ENCODE measurements around the gene C16orf74.

Gene C16orf74

DNA sequence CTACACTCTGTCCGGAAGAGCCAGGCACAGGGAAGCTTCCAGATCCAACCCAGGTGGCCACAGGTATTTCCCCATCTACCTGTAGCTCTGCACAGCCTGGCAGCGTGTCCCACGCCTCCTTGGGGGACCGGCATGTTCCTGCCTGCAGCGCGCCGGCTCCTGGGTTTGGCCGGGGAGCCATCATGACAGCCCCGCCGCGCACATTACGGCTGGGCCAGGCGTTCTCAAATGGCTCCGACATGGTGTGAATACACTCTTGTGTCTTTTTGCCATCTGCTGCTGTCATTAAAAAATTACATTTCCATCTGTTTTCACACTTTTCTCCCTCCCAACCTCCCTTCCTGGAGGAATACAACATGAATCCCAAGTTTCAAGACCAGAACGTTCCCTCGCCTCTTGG, 54.1 kb downstream of the C16orf74 start:
- no peak for DNase-seq (ENCODE audit: low read depth in 2 of 2)

DNA sequence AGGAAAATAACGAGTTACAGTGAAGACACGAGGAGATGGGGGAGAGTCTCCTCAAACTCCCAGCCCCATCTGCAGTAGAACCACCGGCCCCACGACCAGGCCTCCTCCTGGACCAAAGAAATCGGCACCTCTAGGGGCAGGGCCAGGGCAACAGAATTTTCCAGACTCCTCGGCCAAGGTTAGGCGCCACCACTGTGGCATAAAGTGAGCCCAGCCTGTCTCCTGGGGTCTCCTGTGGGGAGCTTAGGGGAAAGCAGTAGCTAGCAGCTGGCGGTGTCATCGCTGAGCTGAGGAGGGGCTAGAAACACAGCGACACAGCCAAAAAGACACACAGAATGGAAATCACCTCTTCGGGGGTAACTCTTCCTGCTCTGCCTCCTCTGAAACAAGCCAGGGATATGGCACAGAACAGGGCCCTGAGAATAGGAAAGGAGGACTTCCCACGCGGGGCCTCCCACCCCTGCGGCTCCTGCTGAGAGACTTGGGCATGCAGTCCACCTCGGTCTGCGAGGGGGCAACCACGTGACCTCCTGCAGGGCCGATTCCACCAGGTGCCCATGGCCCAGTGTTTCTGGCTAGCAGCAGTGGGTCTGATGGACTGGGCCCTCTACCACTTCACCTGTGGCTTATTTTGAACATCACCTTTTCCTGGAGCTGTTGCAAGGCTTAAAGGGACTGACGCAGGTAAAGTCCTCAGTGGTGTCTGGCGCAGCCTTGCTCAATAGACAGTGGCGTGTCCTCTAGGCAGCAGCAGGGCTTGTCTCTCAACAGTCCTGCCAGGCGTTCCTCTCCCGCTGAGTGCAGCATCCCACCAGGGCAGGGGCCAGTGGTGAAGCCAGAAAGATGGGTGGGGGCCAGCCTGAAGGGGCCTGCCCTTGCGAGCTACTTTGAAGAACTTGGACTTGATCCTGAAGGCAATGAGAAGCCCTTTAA, 55.4 kb downstream of the C16orf74 start:
- DNase-seq (ENCODE audit: low read depth in 2 of 2) = no peak

DNA sequence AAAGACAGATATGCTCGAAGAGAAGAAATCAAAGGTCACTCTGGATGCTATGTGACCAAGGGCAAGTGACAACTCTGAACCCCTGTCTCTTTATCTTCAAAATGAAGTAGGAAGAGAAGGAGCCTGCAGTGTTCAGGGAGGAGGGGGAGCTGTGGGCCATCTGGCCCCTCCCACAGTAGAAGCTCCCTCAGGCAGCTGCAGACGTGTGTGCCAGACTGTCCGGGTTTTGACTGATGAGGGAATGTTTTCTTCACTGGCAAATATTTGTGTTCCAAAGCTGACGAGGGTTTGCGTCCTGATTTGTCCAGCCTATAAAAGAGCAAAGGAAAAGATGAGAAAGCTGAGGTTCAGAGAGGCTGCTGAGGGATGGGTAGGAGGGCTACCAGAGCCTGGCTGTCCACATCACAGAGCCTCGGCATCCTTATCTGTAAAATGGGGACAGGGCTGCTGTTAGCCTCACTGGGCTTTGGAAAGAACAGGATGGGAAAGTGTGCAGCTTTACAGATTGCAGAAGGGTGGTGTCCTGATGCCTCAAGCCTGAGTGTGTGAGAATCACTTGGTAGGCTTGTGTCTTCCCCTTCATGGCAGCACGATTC, 60.3 kb downstream of the C16orf74 start:
- no peak for DNase-seq (ENCODE audit: low read depth in 2 of 2)

DNA sequence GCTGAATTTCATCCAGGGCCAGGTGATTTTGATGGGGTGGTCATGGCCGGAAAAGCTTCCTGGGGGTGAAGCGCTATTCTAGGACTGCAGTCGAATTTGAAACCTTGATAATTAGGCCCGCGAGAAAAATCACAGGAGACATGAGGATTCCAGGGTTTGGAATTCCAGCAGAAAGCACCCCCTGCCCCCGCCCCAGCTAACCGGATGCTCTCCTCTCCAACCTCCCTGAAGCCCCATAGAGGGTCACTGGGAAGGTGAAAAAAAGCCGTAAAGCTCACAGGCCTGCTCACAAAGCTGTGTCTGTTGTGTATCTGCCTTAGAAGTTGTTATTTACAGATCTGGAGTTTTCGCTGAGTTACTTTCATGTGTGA, 61.0 kb downstream of the C16orf74 start:
- no peak for DNase-seq (ENCODE audit: low read depth in 2 of 2)

DNA sequence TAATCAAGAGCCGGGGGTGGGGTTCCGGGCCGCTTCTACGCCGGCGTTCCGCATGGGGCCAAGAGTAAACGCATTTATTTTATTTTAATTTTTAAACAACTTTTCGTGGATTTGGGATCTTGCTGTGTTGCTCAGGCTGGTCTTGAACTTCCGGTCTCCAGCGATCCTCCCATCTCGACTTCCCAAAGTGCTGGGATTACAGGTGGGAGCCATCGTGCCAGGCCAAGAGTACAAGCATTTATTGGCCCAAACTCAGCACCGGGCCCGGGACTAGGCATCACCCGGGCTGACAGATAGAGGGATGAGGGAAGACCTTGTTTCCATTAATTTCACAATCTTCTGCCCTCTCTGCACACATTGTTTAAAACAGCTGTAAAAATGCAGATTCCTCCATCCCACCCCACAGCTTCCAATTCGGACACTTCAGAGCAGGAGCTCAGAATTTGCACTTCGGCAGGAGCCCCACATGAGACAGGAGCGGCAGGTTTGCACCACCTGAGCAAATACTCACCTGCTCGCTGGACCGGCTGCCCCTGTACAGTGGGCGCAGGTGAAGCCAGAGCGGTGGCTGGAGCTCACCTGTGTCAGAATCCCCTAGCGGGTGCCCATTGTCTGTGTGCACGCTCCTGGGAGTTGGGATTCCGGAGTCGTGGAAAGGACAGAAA, 61.5 kb downstream of the C16orf74 start:
- DNase-seq (ENCODE audit: low read depth in 2 of 2) = no peak

DNA sequence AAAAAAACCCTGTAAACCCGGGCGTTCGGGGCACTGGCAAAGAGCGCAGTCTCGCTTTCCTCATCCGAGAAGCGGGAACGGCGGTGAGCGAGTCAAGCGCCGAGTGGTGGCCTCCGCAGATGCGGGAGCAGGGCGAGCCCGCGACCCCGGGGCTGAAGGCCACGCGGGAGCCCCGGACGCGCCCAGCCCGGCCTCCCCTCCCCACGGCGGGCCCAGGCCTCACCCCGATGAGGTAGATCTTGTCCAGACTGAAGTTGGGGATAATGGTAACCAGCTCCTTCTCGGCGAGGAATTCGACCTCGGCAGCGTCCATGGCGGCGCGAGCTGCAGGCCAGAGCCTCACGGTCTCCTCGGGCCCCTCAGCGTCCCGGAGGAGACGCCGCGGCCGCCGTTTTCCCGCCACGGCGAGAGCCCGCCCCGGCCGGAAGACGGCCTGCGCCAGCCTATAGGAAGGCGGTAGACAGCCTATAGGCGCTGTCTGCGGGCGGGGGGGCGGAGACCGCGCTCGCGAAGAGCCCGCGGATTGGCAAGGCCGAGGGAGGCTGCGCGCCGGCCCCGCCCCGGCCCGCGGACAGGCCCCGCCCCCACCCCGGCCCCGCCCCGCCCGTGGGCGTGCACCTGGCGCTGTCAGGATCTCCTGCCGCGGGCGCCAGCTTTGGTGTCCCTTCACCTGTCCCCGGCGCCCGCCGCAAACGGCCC, 62.2 kb downstream of the C16orf74 start, which contains the start of gene GINS2:
Gene GINS2 (minus strand): TSS at position 369 of the 699 bp plus-strand sequence. CDS start 56 bp downstream, at position 313.
- peak; percentile 86 to 91 for DNase-seq (ENCODE audit: low read depth in 2 of 2)

DNA sequence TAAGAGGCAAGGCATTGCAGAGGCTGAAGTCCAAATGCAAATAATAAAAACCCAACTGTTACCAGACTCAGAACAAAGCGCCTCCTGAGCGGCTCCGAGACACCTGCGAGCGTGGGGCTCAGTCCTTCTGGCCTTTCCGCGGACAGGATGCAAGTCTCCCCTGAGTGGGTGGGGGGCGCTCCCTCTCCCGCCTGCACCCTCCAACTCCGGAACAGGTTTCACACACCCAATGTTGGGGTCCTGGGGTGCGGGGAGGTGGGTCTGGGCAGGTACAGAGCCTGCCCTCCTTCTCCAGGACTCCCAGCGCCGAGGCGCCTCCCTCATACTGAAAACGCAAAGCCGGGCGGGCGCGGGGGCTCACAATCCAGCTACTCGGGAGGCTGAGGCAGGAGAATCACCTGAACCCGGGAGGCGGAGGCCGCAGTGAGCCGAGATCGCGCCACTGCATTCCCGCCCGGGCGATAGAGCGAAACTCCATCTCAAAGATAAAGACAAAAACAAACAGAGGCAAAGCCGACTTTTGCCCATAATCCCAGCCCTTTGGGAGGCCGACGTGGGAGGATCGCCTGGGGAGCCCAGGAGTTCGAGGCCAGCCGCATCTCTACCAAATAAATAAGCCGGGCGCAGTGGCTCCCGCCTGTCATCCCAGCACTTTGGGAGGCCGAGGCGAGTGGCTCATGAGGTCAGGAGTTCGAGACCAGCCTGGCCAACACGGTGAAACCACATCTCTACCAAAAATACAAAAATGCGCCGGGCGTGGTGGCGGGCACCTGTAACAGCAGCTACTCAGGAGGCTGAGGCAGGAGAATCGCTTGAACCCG, 63.0 kb downstream of the C16orf74 start:
- DNase-seq (ENCODE audit: low read depth in 2 of 2) = peak in 1 of 2 donors; percentile 9

DNA sequence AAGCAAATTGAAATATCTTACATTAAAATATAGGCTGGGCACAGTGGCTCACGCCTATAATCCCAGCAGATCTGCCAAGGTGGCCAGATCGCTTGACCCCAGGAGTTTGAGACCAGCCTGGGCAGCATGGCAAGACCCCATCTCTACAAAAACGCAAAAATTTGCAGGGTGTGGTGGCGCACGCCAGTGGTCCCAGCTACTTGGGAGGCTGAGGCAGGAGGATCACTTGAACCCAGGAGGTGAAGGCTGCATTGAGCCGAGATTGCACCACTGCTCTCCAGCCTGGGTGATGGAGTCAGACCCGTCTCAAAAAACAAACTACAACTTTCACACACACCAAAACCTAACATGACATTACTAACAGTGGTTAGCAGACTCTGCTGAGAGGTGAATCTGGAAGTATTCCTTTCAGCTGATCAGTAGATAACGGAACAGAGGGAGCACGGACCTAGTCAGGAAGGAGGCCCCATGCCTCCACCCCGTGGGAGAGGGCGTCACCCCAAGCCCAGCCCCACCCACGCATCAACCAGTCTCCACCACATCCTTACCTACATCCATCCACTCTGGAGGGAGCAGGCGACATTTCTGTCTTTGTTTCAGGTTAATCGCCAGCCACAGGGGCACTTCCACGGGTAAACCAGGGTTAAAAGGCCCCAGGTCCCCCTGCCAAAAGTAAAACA, 63.8 kb downstream of the C16orf74 start:
- DNase-seq (ENCODE audit: low read depth in 2 of 2) = peak; percentile 21 to 32

DNA sequence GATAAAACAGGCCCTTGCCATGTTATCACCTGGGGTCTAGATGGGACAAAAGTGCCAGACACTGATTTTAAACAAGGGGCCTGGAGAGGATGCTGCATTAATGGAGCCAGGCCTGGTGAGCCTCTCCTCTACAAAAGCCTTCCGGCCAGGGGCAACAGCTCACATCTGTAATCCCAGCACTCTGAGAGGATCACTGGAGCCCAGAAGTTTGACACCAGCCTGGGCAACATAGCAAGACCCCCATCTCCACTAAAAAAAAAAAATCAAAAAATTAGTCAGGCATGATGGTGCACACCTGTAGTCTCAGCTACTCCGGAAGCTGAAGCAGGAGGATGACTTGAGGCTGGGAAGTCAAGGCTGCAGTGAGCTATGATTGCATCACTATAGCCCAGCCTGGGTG, 65.6 kb downstream of the C16orf74 start:
- DNase-seq (ENCODE audit: low read depth in 2 of 2) = no peak

DNA sequence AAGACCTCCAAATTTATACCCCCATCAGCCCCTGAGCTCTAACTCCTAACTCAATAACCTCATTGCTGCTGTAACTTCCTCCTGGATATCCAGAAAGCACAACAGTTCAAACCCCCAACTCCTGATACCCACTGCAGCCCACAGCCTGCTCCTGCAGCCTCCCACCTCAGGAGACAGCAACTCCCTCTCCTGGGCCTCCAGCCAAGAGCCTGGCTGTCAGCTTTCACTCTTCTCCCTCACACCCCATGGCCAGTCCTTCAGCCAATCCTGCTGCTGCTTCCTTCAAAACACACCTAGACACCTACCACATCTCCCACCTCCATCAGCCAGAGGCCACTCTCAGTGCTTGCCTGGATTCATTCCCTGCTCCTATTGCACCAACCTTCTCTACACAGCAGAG, 67.5 kb downstream of the C16orf74 start:
- no peak for DNase-seq (ENCODE audit: low read depth in 2 of 2)

DNA sequence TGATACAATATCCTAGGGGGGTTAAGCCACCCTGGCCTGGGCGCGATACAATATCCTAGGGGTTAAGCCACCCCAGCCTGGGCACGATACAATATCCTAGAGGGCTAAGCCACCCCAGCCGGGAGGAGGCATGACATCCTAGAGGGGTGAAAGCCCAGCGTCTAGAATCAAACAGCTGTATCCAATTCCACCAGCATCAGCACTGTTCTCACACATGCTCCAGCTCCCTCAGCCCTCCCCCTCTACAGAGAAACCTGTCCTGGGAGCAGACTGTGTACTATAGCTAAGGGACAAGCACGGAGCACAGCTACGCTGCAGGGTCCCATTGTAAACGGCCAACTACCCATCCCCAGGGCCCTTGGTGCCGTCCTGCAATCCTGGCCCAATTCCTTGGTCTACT, 68.4 kb downstream of the C16orf74 start:
- DNase-seq (ENCODE audit: low read depth in 2 of 2) = no peak

DNA sequence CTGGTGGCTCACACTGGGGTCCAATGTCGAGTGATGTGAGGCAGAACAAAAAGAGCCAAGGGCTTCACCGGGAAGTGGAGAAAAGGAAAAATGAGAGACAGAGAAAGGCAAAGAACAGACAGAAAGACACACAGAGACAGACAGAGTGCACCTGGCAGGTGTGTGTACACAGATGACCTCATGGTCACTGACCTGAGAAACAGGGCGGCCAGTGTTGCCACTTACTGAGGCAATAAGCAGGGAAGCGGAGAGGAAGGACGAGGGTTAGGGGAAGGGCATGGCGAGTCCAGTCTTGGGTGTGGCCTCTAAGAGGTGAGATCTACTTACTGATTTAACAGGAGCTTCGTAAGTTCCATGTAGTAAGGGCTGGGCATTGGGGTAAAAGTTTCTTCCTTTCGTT, 69.6 kb downstream of the C16orf74 start:
- no peak for DNase-seq (ENCODE audit: low read depth in 2 of 2)

DNA sequence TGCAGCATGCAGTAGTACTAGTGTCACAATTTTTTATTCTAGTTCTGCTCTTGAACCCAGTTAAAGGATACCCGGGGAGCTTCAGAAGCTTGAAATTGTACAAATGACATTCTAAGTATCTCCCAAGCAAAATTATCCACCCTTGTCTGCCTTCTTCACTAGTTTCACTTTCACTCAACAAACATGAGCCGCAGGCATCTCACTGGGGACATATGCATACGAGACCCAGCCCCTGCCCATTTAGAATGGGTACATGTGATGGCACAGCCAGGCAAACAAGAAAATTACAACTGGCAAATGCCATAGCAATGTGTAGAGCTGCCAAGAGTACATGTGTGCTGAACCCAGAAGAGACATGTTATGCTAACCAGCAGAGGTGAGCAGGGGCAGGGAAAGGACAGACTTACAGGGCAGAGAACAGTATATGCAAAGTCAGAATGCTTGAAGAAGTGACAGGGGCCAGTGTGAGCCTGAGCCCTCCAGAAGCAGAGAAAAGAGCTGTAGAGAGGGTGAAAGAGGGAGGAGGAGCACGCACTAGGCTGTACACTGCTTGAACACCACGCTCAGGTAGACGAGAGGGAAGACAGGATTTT, 70.4 kb downstream of the C16orf74 start:
- DNase-seq (ENCODE audit: low read depth in 2 of 2) = no peak

DNA sequence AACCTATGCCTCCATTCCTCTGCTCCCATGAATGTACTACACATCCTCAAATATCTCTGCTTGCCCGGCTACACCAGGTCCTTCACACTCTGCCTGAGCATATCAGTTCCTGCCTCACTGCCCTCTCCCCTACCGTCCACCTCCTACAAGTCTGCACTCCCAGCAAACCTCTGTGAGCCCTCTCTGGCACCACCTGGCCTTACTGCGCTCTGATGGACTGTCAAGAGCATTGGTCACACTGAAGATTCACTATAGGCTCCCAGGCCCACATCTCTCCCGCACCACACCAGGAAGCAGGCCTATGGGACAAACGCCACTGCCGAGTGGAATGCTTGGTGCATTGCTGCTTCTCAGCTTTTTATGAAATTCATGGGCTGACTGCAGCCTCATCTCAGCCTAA, 71.0 kb downstream of the C16orf74 start:
- DNase-seq (ENCODE audit: low read depth in 2 of 2) = no peak

DNA sequence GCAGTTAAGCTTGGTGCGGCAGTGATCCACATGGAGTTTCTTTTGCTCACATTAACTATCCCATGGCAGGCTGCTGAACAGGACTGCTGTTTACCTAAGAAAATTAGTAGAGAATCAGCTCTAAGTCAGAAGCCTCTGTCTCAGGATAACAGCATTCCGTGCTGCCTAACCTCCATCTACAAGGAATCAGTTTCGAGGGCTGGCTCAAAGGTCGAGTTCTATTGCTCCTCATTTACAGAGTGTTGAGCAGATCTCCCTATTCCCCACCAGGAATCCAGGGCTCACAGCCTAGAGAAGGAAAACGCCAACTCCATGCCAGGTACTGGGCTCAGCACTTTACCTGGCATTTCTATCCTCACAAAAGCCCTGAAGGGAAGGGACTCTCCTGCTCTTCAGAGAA, 72.1 kb downstream of the C16orf74 start:
- DNase-seq (ENCODE audit: low read depth in 2 of 2) = no peak

DNA sequence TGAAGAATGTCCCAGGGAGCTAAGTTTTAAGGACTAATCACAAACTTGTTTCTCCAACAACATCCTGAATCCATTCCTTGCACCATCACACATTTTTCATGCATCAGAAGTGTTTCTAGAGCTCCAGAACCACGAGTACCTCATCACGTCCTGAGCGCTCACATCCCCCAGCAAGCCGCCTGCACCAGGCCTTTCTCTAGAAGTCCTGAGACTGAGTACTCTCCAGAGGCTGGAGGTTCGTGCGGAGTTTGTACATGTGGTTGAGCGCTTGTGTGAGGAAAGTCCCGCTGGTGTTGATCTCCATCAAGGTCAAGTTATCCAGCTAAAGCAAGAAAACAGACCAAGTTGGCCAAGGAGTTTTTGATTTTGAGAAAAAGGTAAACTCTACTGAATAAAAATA, 72.9 kb downstream of the C16orf74 start:
- DNase-seq (ENCODE audit: low read depth in 2 of 2) = no peak

DNA sequence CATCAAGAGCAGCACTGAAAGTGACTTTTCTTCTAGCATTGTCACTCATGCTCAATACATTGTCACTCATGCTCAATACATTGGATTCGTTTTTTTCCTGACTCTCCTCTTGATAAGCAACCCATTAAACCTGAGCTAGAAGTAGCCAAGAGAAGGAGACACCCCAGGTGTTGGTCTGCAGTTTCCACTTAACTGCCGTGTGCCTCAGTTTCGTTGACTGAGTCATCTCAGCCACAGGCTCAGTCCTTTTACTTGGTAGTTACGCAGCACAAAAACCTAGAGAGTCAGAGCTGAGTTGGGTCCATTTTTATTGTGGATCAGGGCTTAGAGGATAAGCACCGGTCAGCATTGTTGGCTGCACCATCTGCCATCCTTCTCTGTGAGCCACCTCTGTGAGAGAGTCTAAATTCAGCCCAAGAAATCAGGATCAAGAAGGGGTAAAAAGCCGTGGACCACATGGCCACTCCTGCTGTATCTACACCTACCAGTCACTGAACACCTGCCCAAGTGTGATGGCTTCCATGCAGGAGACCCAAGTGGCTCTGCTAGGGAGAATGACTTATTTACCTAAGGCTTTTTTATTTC, 73.4 kb downstream of the C16orf74 start:
- no peak for DNase-seq (ENCODE audit: low read depth in 2 of 2)

DNA sequence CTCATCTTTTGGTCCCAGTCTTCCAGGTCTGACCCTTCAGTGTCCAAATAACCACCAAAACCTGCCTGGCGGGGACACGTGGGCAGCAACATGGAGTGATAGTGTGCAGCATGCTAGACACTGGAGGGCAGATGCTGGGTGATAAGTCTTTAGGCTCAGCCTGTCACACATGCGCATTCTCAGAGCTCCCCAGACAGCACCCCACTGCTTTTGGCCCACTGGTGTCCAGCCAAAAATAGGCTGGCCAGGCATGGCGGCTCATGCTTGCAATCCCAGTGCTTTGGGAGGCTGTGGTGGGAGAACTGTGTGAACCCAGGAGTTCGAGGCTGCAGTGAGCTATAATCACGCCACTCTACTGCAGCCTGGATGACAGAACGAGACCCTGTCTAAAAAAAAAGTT, 74.4 kb downstream of the C16orf74 start:
- no peak for DNase-seq (ENCODE audit: low read depth in 2 of 2)

DNA sequence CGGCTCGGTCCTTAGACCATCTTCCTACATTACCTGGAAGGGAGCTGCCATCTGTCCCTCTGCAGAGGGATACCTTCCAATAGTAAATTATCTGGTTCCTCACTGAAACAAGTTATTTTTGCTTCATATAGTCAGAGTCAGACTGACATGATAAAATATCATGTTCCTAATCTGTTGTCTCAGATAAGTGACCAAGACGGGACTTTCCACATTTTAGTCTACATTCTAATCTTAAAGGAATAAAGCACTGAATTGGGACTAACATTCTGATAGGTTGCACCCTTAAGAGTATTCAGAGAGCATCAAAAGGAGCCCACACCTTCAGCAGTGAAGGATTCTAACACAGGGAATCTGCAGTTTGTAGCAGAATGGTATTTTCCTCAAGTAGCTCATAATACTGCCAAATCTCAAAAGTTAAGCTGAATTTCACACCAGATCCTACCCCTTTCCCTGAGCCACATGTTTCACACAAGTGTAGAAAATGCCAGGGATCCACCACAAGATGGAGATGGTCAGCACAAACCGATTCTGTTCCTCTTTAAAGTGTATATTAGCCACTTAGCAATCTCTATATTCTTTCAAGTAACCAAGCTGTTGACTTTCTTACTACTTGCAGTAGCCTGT, 75.5 kb downstream of the C16orf74 start:
- DNase-seq (ENCODE audit: low read depth in 2 of 2) = no peak
